Endothelial cell of umbilical vein (primary cell): Measurements from ENCODE around the gene TMEM154. TPM values are rescaled to one million over a fixed set of nuclear protein-coding genes. Genes with fewer than 3 reads are reported as not detected.

Experiments
- BruUV-seq: library from RNA; stranded (reverse); fragments of 400-500 nt; replicated peaks from 2 replicates; lab custom pipeline; 2021; lab: Mats Ljungman, UMichigan
- CTCF ChIA-PET: fragments of 300-600, 350-600 bp; sonication (Branson Sonifier 250); formaldehyde crosslinking; loops from one replicate; lab custom pipeline; 2021; ENCODE audit warnings: antibody characterized with exemption, inconsistent platforms; lab: Charles Lee
- POLR2A ChIA-PET: fragments of 300-600, 350-600 bp; sonication (Branson Sonifier 250); formaldehyde crosslinking; loops from one replicate; lab custom pipeline; 2021; ENCODE audit warnings: antibody characterized with exemption, inconsistent platforms; lab: Charles Lee
- DNase-seq: peaks from one replicate; pipeline ENCODE4 v3.0.0-alpha.2; 2011; ENCODE audit warnings: low read depth, low spot score
- FAIRE-seq: peaks from 2 replicates; lab custom pipeline; 2011; peaks lifted over from hg19 to GRCh38; lab: Jason Lieb, UNC
- H2AFZ ChIP-seq: 2 replicates; pipeline ENCODE4 v1.6.0; 2012; ENCODE audit warnings: low read depth, low read length, control low read depth, inconsistent platforms
- H3K27ac ChIP-seq: 2 replicates; pipeline ENCODE4 v1.5.1; 2011; ENCODE audit warnings: low read depth, mild to moderate bottlenecking, control low read depth, low read length, moderate library complexity; ENCODE audit not compliant: insufficient read depth
- H3K27me3 ChIP-seq, 2 experiments: 2 replicates each; pipeline versions ENCODE4 v1.6.0 to v1.6.1; 2011; ENCODE audit warnings: low read length in 2 of 2, mixed read lengths in 1 of 2; ENCODE audit not compliant: control insufficient read depth in 2 of 2, insufficient read depth in 2 of 2
- H3K36me3 ChIP-seq, 2 experiments: 2 replicates in 1 of 2; 3 replicates in 1 of 2; pipeline ENCODE4 v1.5.1; 2011; ENCODE audit warnings: low read length in 2 of 2, mild to moderate bottlenecking in 1 of 2, moderate library complexity in 1 of 2; ENCODE audit not compliant: control insufficient read depth in 2 of 2, insufficient read depth in 2 of 2; ENCODE audit errors: extremely low read depth in 1 of 2
- H3K4me1 ChIP-seq: 3 replicates; pipeline ENCODE4 v1.5.1; 2011; ENCODE audit warnings: mild to moderate bottlenecking, low read length; ENCODE audit not compliant: control insufficient read depth, insufficient read depth; ENCODE audit errors: extremely low read depth
- H3K4me2 ChIP-seq: 2 replicates; pipeline ENCODE4 v1.6.1; 2011; ENCODE audit warnings: low read length, control low read depth, mixed read lengths; ENCODE audit not compliant: insufficient read depth
- H3K4me3 ChIP-seq, 3 experiments: fragments of 200-600 bp in 1 of 3; sonication (generic), shearing (Covaris generic) in 1 of 3; replicated peaks in 1 of 3; 2 replicates each; pipeline ENCODE4 v1.5.1; 2011 to 2016; ENCODE audit warnings: control low read depth in 3 of 3, low read length in 3 of 3, mild to moderate bottlenecking in 2 of 3, inconsistent platforms in 1 of 3, low read depth in 1 of 3, moderate library complexity in 1 of 3; ENCODE audit not compliant: insufficient read depth in 1 of 3
- H3K79me2 ChIP-seq: 2 replicates; pipeline ENCODE4 v1.6.0; 2012; ENCODE audit warnings: low read length, inconsistent platforms; ENCODE audit not compliant: control insufficient read depth, insufficient read depth
- H3K9ac ChIP-seq: replicated peaks from 2 replicates; pipeline ENCODE3; 2011; ENCODE audit warnings: low read length, control low read depth; ENCODE audit not compliant: insufficient read depth; ENCODE audit errors: extremely low read depth
- H3K9me1 ChIP-seq: replicated peaks from 3 replicates; pipeline ENCODE4 v1.6.0; 2011; ENCODE audit warnings: mild to moderate bottlenecking, low read length; ENCODE audit not compliant: control insufficient read depth, insufficient read depth; ENCODE audit errors: extremely low read depth
- H3K9me3 ChIP-seq: replicated peaks from 2 replicates; pipeline ENCODE4 v1.5.1; 2012; ENCODE audit warnings: low read length, inconsistent platforms; ENCODE audit not compliant: control insufficient read depth, insufficient read depth
- H4K20me1 ChIP-seq: replicated peaks from 2 replicates; pipeline ENCODE3; 2011; ENCODE audit warnings: mild to moderate bottlenecking, low read length; ENCODE audit not compliant: control insufficient read depth, insufficient read depth; ENCODE audit errors: extremely low read depth
- CTCF ChIP-seq, 2 donors: IDR thresholded peaks; 1 replicate in 1 of 2; 2 replicates in 1 of 2; pipeline ENCODE4 v1.5.1; 2011; ENCODE audit warnings: low read length in 2 of 2, mild to moderate bottlenecking in 2 of 2, moderate library complexity in 2 of 2, control low read depth in 1 of 2, inconsistent platforms in 1 of 2, low read depth in 1 of 2; ENCODE audit not compliant: insufficient read depth in 1 of 2; ENCODE audit errors: extremely low read depth in 1 of 2
- EZH2 ChIP-seq: IDR thresholded peaks from 2 replicates; pipeline ENCODE4 v1.6.1; 2012; ENCODE audit warnings: borderline replicate concordance, low read depth, mild to moderate bottlenecking, moderate library complexity, low read length, inconsistent platforms; ENCODE audit not compliant: severe bottlenecking
- FOS ChIP-seq: IDR thresholded peaks from 2 replicates; pipeline ENCODE4 v1.6.1; 2011; ENCODE audit warnings: mild to moderate bottlenecking, low read length, moderate library complexity, borderline replicate concordance; ENCODE audit not compliant: insufficient read depth
- GATA2 ChIP-seq: IDR thresholded peaks from 2 replicates; pipeline ENCODE4 v1.7.0; 2011; ENCODE audit warnings: low read depth, mild to moderate bottlenecking, moderate library complexity, mixed read lengths, low read length; ENCODE audit not compliant: insufficient read length, insufficient read depth
- JUN ChIP-seq: IDR thresholded peaks from 2 replicates; pipeline ENCODE4 v1.6.1; 2011; ENCODE audit warnings: borderline replicate concordance, low read depth; ENCODE audit not compliant: insufficient read length, insufficient read depth
- MAX ChIP-seq: IDR thresholded peaks from 2 replicates; pipeline ENCODE4 v1.6.1; 2011; ENCODE audit not compliant: insufficient read depth, insufficient read length
- MYC ChIP-seq: IDR thresholded peaks from one replicate; pipeline ENCODE4 v1.6.1; 2011; ENCODE audit warnings: mild to moderate bottlenecking, low read depth, low read length
- POLR2A ChIP-seq: IDR thresholded peaks from 2 replicates; pipeline ENCODE4 v1.6.1; 2012; ENCODE audit warnings: low read depth, mild to moderate bottlenecking, control low read depth, low read length
- POLR2AphosphoS5 ChIP-seq: IDR thresholded peaks from 2 replicates; pipeline ENCODE4 v1.6.1; 2012; ENCODE audit warnings: low read depth, mild to moderate bottlenecking, control low read depth, low read length, moderate library complexity; ENCODE audit not compliant: insufficient read depth
- dilution Hi-C: fragments of 300-500 bp; cut with MboI; formaldehyde crosslinking; loops from one replicate; pipeline ENCODE4 v1.15.0; 2019; ENCODE audit warnings: low sequenced_read_pairs; ENCODE audit not compliant: extremely low pct_ligation_motif_present
- intact Hi-C: fragments of 100-400 bp; cut with micrococcal nuclease; formaldehyde crosslinking; loops from one replicate; pipeline ENCODE4 v1.10.0; 2022
- polyA plus RNA-seq, 4 experiments: library from polyadenylated mRNA; depleted of rRNA in 3 of 4; stranded (reverse) in 3 of 4; unstranded in 1 of 4; fragments of >200 nt; gene quantifications; 2 replicates each; pipeline versions ENCODE4 v1.2.1 to v1.2.3, GENCODE V29; 2011 to 2012; ENCODE audit warnings: missing spikeins in 1 of 4
- total RNA-seq: library from RNA; stranded (reverse); gene quantifications from 2 replicates; pipeline ENCODE4 v1.2.3, GENCODE V29; 2021

The TMEM154 gene
- total and polyA plus RNA-seq, 2 donors (not counting 3 experiments of a cell fraction or from before 2014, with no cell fraction given) = 5.4 to 50.0 TPM

- Histone ChIP-seq H3K27me3 (peaks cover 2 to 5% of the 10 kb centered on the region in 2 experiments), H3K79me2 (no peaks in the 10 kb centered on the region), H3K9me1 (no peaks in the 10 kb centered on the region), H3K9ac (no peak overlapping the region), H3K27ac (no peak overlapping the region), H4K20me1 (no peaks in the 10 kb centered on the region), H2AFZ (no peak overlapping the region), H3K9me3 (no peaks in the 10 kb centered on the region), H3K4me3 (no peak overlapping the region), H3K4me2 (no peak overlapping the region), H3K4me1 (no peaks in the 10 kb centered on the region), H3K36me3 (no peaks in the 10 kb centered on the region)
- intact Hi-C loops = no loop called here
- ChIA-PET POLR2A (no interaction called here), CTCF (no interaction called here)
- dilution Hi-C loops = no loop called here
- DNase-seq (no peak), FAIRE-seq (no peak)
- TF ChIP-seq MYC = no peak
- no peak for TF ChIP-seq GATA2
- no peak for TF ChIP-seq POLR2AphosphoS5
- TF ChIP-seq CTCF (IDR thresholded peaks at IDR 0.05; ENCODE audit: extremely low read depth in 1 of 2, insufficient read depth in 1 of 2, low read depth in 1 of 2, low read length in 2 of 2) = no peak
- no peak for TF ChIP-seq MAX
- TF ChIP-seq POLR2A = no peak
- no peak for TF ChIP-seq FOS
- no peak for TF ChIP-seq JUN
- TF ChIP-seq EZH2 = no peak
- BruUV-seq = no TSS peak
These were observed 14.1 kb upstream of the TMEM154 start for GRCh38 chr4:152693871-152694270.
